Epithelial cell of prostate (primary cell): ENCODE results near the gene GPR3.
"Not testable (repeated sequence)": the region's sequence is repeated elsewhere in the genome, so short reads cannot be mapped to it uniquely, and the experiment has no call there.

Source experiments
- DNase-seq: peaks from one replicate; pipeline ENCODE4 v3.0.0-alpha.2; 2011; ENCODE audit warnings: low read depth, low spot score
- H3K27ac ChIP-seq: fragments of 450-650 bp; 2 replicates; pipeline ENCODE4 v1.5.1; 2017; ENCODE audit warnings: mild to moderate bottlenecking

GPR3 gene

GRCh38 chr1:27397110-27397509 is 4.7 kb downstream of the GPR3 start:
- no peak overlapping the region for H3K27ac ChIP-seq
- no peak for DNase-seq

GRCh38 chr1:27397749-27398148 is 5.3 kb downstream of the GPR3 start:
- no peak overlapping the region for H3K27ac ChIP-seq

GRCh38 chr1:27398405-27399149 is 6.2 kb downstream of the GPR3 start:
- no peak overlapping the region for H3K27ac ChIP-seq
- no peak for DNase-seq

More at GRCh38 chr1:27397749-27398148, 5.3 kb downstream of the GPR3 start:
- DNase-seq = no peak

GRCh38 chr1:27399251-27400025 is 7.0 kb downstream of the GPR3 start:
- H3K27ac ChIP-seq = no peak overlapping the region
- DNase-seq = no peak

GRCh38 chr1:27400082-27400962 is 7.9 kb downstream of the GPR3 start:
- no peak for DNase-seq
- no peak overlapping the region for H3K27ac ChIP-seq

GRCh38 chr1:27400963-27401341 is 8.5 kb downstream of the GPR3 start:
- no peak for DNase-seq
- H3K27ac ChIP-seq = no peak overlapping the region

GRCh38 chr1:27402349-27402754 is 9.9 kb downstream of the GPR3 start:
- DNase-seq = no peak
- H3K27ac ChIP-seq = peak overlapping the region; percentile 51

GRCh38 chr1:27403065-27403726 is 10.8 kb downstream of the GPR3 start:
- no peak for DNase-seq
- H3K27ac ChIP-seq = peak overlapping the region; percentile 51

GRCh38 chr1:27403931-27404330 is 11.5 kb downstream of the GPR3 start:
- peak overlapping the region; percentile 51 for H3K27ac ChIP-seq
- DNase-seq = no peak

- DNase-seq = no peak
- H3K27ac ChIP-seq = peak overlapping the region; percentile 7
Observed at GRCh38 chr1:27405074-27405473, 12.7 kb downstream of the GPR3 start.

GRCh38 chr1:27405598-27406361 is 13.4 kb downstream of the GPR3 start:
- peak overlapping the region; percentile 13 for H3K27ac ChIP-seq
- DNase-seq = not testable (repeated sequence)

- peak overlapping the region; percentile 13 for H3K27ac ChIP-seq
Observed at GRCh38 chr1:27406362-27406680, 13.9 kb downstream of the GPR3 start.

GRCh38 chr1:27406791-27407190 is 14.4 kb downstream of the GPR3 start:
- DNase-seq, H3K27ac ChIP-seq: not testable (repeated sequence)

More at GRCh38 chr1:27406362-27406680, 13.9 kb downstream of the GPR3 start:
- DNase-seq = no peak

- DNase-seq = no peak
- no peak overlapping the region for H3K27ac ChIP-seq
Observed at GRCh38 chr1:27408151-27408550, 15.7 kb downstream of the GPR3 start.

- DNase-seq = no peak
- H3K27ac ChIP-seq = no peak overlapping the region
Observed at GRCh38 chr1:27409669-27410068, 17.2 kb downstream of the GPR3 start.

- no peak for DNase-seq
- no peak overlapping the region for H3K27ac ChIP-seq
Observed at GRCh38 chr1:27410709-27411108, 18.3 kb downstream of the GPR3 start.

- no peak for DNase-seq
- H3K27ac ChIP-seq = no peak overlapping the region
Observed at GRCh38 chr1:27412502-27412901, 20.1 kb downstream of the GPR3 start.

- no peak for DNase-seq
- H3K27ac ChIP-seq = no peak overlapping the region
Observed at GRCh38 chr1:27413004-27413403, 20.6 kb downstream of the GPR3 start.

- DNase-seq = no peak
- H3K27ac ChIP-seq = no peak overlapping the region
Observed at GRCh38 chr1:27414091-27414490, 21.7 kb downstream of the GPR3 start.
